ENCODE measurements around the gene NFX1. TPM values are rescaled to one million over a fixed set of nuclear protein-coding genes. Genes with fewer than 3 reads are reported as not detected.
"Not testable (repeated sequence)": the region's sequence is repeated elsewhere in the genome, so short reads cannot be mapped to it uniquely, and the experiment has no call there.

The NFX1 gene
- polyA plus RNA-seq, 1 donor, result 33.4 TPM

GRCh38 chr9:33320568-33321261, 30.4 kb downstream of the NFX1 start:
- no peak for DNase-seq
- no CpG with 5 or more reads among the region's 2 CpGs for WGBS (ENCODE audit: insufficient coverage, low lambda C conversion rate)

GRCh38 chr9:33329117-33329563, 38.8 kb downstream of the NFX1 start:
- Histone ChIP-seq H3K36me3 (ENCODE audit: control insufficient read depth, insufficient read depth, low read length) (peaks cover 45% of the 10 kb centered on the region), H3K27me3 (ENCODE audit: control insufficient read depth, insufficient read depth, low read length) (no peaks in the 10 kb centered on the region), H3K4me1 (ENCODE audit: control insufficient read depth, insufficient read depth, low read length) (peaks cover 14% of the 10 kb centered on the region), H3K4me3 (ENCODE audit: low read length) (no peak overlapping the region), H3K27ac (ENCODE audit: low read length) (peak overlapping the region; percentile 83), H3K9me3 (ENCODE audit: control insufficient read depth, low read depth, low read length) (no peaks in the 10 kb centered on the region)
- WGBS (ENCODE audit: insufficient coverage, low lambda C conversion rate), result no CpG with 5 or more reads among the region's 4 CpGs
- peak; percentile 91 to 97 for DNase-seq

More at GRCh38 chr9:33320568-33321261, 30.4 kb downstream of the NFX1 start:
- Histone ChIP-seq H3K27ac (ENCODE audit: low read length) (no peak overlapping the region), H3K9me3 (ENCODE audit: control insufficient read depth, low read depth, low read length) (no peaks in the 10 kb centered on the region), H3K36me3 (ENCODE audit: control insufficient read depth, insufficient read depth, low read length) (peaks cover 75% of the 10 kb centered on the region), H3K4me3 (ENCODE audit: low read length) (no peak overlapping the region), H3K27me3 (ENCODE audit: control insufficient read depth, insufficient read depth, low read length) (no peaks in the 10 kb centered on the region), H3K4me1 (ENCODE audit: control insufficient read depth, insufficient read depth, low read length) (no peaks in the 10 kb centered on the region)

GRCh38 chr9:33329979-33330378, 39.7 kb downstream of the NFX1 start:
- 100% methylated on average over 1 of the region's 5 CpGs for WGBS (ENCODE audit: insufficient coverage, low lambda C conversion rate)
- peaks cover 14% of the 10 kb centered on the region for H3K4me1 ChIP-seq (ENCODE audit: control insufficient read depth, insufficient read depth, low read length)
- no peak overlapping the region for H3K4me3 ChIP-seq (ENCODE audit: low read length)
- peak in 1 of 2 donors; percentile 42 for DNase-seq
- H3K9me3 ChIP-seq (ENCODE audit: control insufficient read depth, low read depth, low read length), result no peaks in the 10 kb centered on the region
- peaks cover 46% of the 10 kb centered on the region for H3K36me3 ChIP-seq (ENCODE audit: control insufficient read depth, insufficient read depth, low read length)
- H3K27me3 ChIP-seq (ENCODE audit: control insufficient read depth, insufficient read depth, low read length), result no peaks in the 10 kb centered on the region
- H3K27ac ChIP-seq (ENCODE audit: low read length), result peak overlapping the region; percentile 32

GRCh38 chr9:33331377-33331891, 41.1 kb downstream of the NFX1 start:
- peaks cover 46% of the 10 kb centered on the region for H3K36me3 ChIP-seq (ENCODE audit: control insufficient read depth, insufficient read depth, low read length)
- no peak for DNase-seq
- no peak overlapping the region for H3K27ac ChIP-seq (ENCODE audit: low read length)
- no peaks in the 10 kb centered on the region for H3K27me3 ChIP-seq (ENCODE audit: control insufficient read depth, insufficient read depth, low read length)
- no peak overlapping the region for H3K4me3 ChIP-seq (ENCODE audit: low read length)
- no CpG with 5 or more reads among the region's 3 CpGs for WGBS (ENCODE audit: insufficient coverage, low lambda C conversion rate)
- H3K4me1 ChIP-seq (ENCODE audit: control insufficient read depth, insufficient read depth, low read length), result peaks cover 14% of the 10 kb centered on the region
- no peaks in the 10 kb centered on the region for H3K9me3 ChIP-seq (ENCODE audit: control insufficient read depth, low read depth, low read length)

GRCh38 chr9:33332011-33332410, 41.7 kb downstream of the NFX1 start:
- no peak overlapping the region for H3K27ac ChIP-seq (ENCODE audit: low read length)
- peaks cover 47% of the 10 kb centered on the region for H3K36me3 ChIP-seq (ENCODE audit: control insufficient read depth, insufficient read depth, low read length)
- no peak overlapping the region for H3K4me3 ChIP-seq (ENCODE audit: low read length)
- H3K27me3 ChIP-seq (ENCODE audit: control insufficient read depth, insufficient read depth, low read length), result no peaks in the 10 kb centered on the region
- WGBS (ENCODE audit: insufficient coverage, low lambda C conversion rate), result no CpG with 5 or more reads among the region's 2 CpGs
- no peak for DNase-seq
- H3K9me3 ChIP-seq (ENCODE audit: control insufficient read depth, low read depth, low read length), result no peaks in the 10 kb centered on the region
- peaks cover 14% of the 10 kb centered on the region for H3K4me1 ChIP-seq (ENCODE audit: control insufficient read depth, insufficient read depth, low read length)

- WGBS (ENCODE audit: insufficient coverage, low lambda C conversion rate), result no CpG with 5 or more reads among the region's 7 CpGs
- not testable (repeated sequence) for DNase-seq; H3K27me3 ChIP-seq (ENCODE audit: control insufficient read depth, insufficient read depth, low read length); H3K9me3 ChIP-seq (ENCODE audit: control insufficient read depth, low read depth, low read length); H3K4me3 ChIP-seq (ENCODE audit: low read length); H3K27ac ChIP-seq (ENCODE audit: low read length)
- peaks cover 48% of the 10 kb centered on the region for H3K36me3 ChIP-seq (ENCODE audit: control insufficient read depth, insufficient read depth, low read length)
- peaks cover 14% of the 10 kb centered on the region for H3K4me1 ChIP-seq (ENCODE audit: control insufficient read depth, insufficient read depth, low read length)
Observed at GRCh38 chr9:33332956-33333355, 42.6 kb downstream of the NFX1 start.

GRCh38 chr9:33340186-33340585, 49.9 kb downstream of the NFX1 start:
- Histone ChIP-seq H3K36me3 (ENCODE audit: control insufficient read depth, insufficient read depth, low read length) (peaks cover 59% of the 10 kb centered on the region), H3K27ac (ENCODE audit: low read length) (no peak overlapping the region), H3K4me1 (ENCODE audit: control insufficient read depth, insufficient read depth, low read length) (no peaks in the 10 kb centered on the region), H3K27me3 (ENCODE audit: control insufficient read depth, insufficient read depth, low read length) (no peaks in the 10 kb centered on the region), H3K9me3 (ENCODE audit: control insufficient read depth, low read depth, low read length) (peaks cover 9% of the 10 kb centered on the region), H3K4me3 (ENCODE audit: low read length) (no peak overlapping the region)
- no CpG with 5 or more reads among the region's 3 CpGs for WGBS (ENCODE audit: insufficient coverage, low lambda C conversion rate)
- no peak for DNase-seq

- Histone ChIP-seq H3K9me3 (ENCODE audit: control insufficient read depth, low read depth, low read length) (peaks cover 9% of the 10 kb centered on the region), H3K36me3 (ENCODE audit: control insufficient read depth, insufficient read depth, low read length) (peaks cover 67% of the 10 kb centered on the region), H3K4me1 (ENCODE audit: control insufficient read depth, insufficient read depth, low read length) (no peaks in the 10 kb centered on the region), H3K4me3 (ENCODE audit: low read length) (no peak overlapping the region), H3K27ac (ENCODE audit: low read length) (no peak overlapping the region), H3K27me3 (ENCODE audit: control insufficient read depth, insufficient read depth, low read length) (no peaks in the 10 kb centered on the region)
- DNase-seq, result no peak
- WGBS (ENCODE audit: insufficient coverage, low lambda C conversion rate), result no CpG with 5 or more reads among the region's 3 CpGs
Observed at GRCh38 chr9:33341182-33341581, 50.9 kb downstream of the NFX1 start.

- no peak for DNase-seq
- Histone ChIP-seq H3K9me3 (ENCODE audit: control insufficient read depth, low read depth, low read length) (peaks cover 9% of the 10 kb centered on the region), H3K27me3 (ENCODE audit: control insufficient read depth, insufficient read depth, low read length) (no peaks in the 10 kb centered on the region), H3K4me1 (ENCODE audit: control insufficient read depth, insufficient read depth, low read length) (no peaks in the 10 kb centered on the region), H3K36me3 (ENCODE audit: control insufficient read depth, insufficient read depth, low read length) (peaks cover 75% of the 10 kb centered on the region), H3K27ac (ENCODE audit: low read length) (no peak overlapping the region), H3K4me3 (ENCODE audit: low read length) (no peak overlapping the region)
- 67% methylated on average over 1 of the region's 3 CpGs for WGBS (ENCODE audit: insufficient coverage, low lambda C conversion rate)
Observed at GRCh38 chr9:33344145-33344544, 53.8 kb downstream of the NFX1 start.

GRCh38 chr9:33346564-33346963, 56.2 kb downstream of the NFX1 start:
- Histone ChIP-seq H3K4me3 (ENCODE audit: low read length) (no peak overlapping the region), H3K4me1 (ENCODE audit: control insufficient read depth, insufficient read depth, low read length) (no peaks in the 10 kb centered on the region), H3K27me3 (ENCODE audit: control insufficient read depth, insufficient read depth, low read length) (no peaks in the 10 kb centered on the region), H3K27ac (ENCODE audit: low read length) (no peak overlapping the region), H3K9me3 (ENCODE audit: control insufficient read depth, low read depth, low read length) (no peaks in the 10 kb centered on the region), H3K36me3 (ENCODE audit: control insufficient read depth, insufficient read depth, low read length) (peaks cover 56% of the 10 kb centered on the region)
- 100% methylated on average over 2 of the region's 4 CpGs for WGBS (ENCODE audit: insufficient coverage, low lambda C conversion rate)
- DNase-seq, result no peak

- Histone ChIP-seq H3K36me3 (ENCODE audit: control insufficient read depth, insufficient read depth, low read length) (peaks cover 44% of the 10 kb centered on the region), H3K4me1 (ENCODE audit: control insufficient read depth, insufficient read depth, low read length) (no peaks in the 10 kb centered on the region), H3K9me3 (ENCODE audit: control insufficient read depth, low read depth, low read length) (no peaks in the 10 kb centered on the region), H3K27ac (ENCODE audit: low read length) (no peak overlapping the region), H3K27me3 (ENCODE audit: control insufficient read depth, insufficient read depth, low read length) (no peaks in the 10 kb centered on the region), H3K4me3 (ENCODE audit: low read length) (no peak overlapping the region)
- no peak for DNase-seq
- no CpG with 5 or more reads among the region's 4 CpGs for WGBS (ENCODE audit: insufficient coverage, low lambda C conversion rate)
Observed at GRCh38 chr9:33348998-33349397, 58.7 kb downstream of the NFX1 start.
